Lower leg skin (tissue), 4 donors: Measurements from ENCODE around the gene ZBTB47. TPM values are rescaled to one million over a fixed set of nuclear protein-coding genes. Genes with fewer than 3 reads are reported as not detected.

Experiments
- DNase-seq, 2 donors: peaks; one replicate each; pipeline ENCODE4 v3.0.0-alpha.2; 2019; ENCODE audit warnings: low spot score in 2 of 2
- H3K4me3 ChIP-seq: fragments of 200-600 bp; sonication (generic); 2 replicates; pipeline ENCODE4 v1.5.1; 2017; ENCODE audit warnings: mild to moderate bottlenecking, low read depth; ENCODE audit not compliant: poor library complexity, severe bottlenecking
- POLR2A ChIP-seq, 2 donors: fragments of 450-650 bp; IDR thresholded peaks; one replicate each; pipeline ENCODE4 v1.6.1; 2016 to 2017; ENCODE audit warnings: antibody characterized with exemption in 2 of 2, mild to moderate bottlenecking in 1 of 2, moderate library complexity in 1 of 2
- WGBS, 2 donors: methylation state at CpG; one replicate each; pipeline ENCODE4 v1.1.5; 2018; 5-methylcytosine and 5-hydroxymethylcytosine counted together
- intact Hi-C: fragments of 100-400 bp; cut with DNase I; formaldehyde crosslinking; loops from one replicate; pipeline ENCODE4 v1.15.0; 2023; ENCODE audit warnings: low total_unique reads
- total RNA-seq, 4 donors: library from RNA; depleted of rRNA; stranded (reverse); fragments of >200 nt; gene quantifications; one replicate each; pipeline ENCODE4 v1.1.0, GENCODE V29; 2016
- TF ChIP-seq, protein P1 (sequence below), 3 donors: fragments of 450-650 bp; IDR thresholded peaks; one replicate each; pipeline ENCODE4 v1.5.1; 2016; ENCODE audit warnings: antibody characterized with exemption in 3 of 3, mild to moderate bottlenecking in 3 of 3, moderate library complexity in 2 of 3

Gene ZBTB47
- total RNA-seq, 4 donors from 2014 or later, result 14.4 to 25.8 (median 21.2) TPM

DNA sequence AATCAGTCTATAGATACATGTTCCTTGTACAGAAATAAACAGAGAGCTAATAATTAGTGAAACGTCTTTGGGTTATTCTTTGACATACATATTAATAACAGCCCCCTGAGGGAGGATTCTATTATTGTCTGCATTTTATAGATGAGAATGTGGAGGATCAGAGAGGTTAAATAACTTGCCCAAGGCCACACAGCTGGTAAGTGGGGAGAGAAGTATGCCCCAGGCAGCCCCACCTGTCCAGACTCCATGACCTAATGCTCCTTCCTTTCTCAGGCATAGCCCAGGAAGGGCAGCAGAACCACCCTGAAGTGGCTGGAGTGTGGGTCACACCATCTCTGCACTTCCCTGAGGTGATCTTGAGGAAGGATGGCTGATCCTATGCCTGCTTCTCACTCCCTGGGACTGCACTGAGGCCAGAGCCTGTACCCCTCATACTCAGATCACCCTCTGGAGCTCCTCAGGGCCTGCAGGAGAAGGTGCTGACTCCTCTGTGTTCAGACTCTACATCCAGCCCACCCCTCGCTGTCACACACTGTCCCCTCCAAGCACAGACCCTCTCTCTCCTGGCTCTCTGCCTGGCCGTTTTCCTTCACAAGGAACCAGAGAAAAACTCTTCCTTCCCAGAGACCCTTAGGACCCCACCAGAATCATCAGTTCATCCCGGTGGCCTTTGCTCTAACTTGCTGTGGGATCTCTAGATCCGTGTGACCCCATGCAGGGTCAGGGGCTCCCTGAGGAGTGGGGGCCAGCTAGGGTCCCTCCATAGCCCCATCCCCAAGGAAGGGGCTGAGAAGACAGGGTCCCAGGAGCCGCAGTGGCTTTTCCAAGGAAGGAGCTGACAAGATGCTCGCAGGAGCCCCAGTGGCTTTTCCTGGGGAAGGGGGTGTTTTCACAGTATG, 53.5 kb downstream of the ZBTB47 start:
- no peak for TF ChIP-seq POLR2A (IDR thresholded peaks at IDR 0.05)
- TF ChIP-seq, protein P1, sequence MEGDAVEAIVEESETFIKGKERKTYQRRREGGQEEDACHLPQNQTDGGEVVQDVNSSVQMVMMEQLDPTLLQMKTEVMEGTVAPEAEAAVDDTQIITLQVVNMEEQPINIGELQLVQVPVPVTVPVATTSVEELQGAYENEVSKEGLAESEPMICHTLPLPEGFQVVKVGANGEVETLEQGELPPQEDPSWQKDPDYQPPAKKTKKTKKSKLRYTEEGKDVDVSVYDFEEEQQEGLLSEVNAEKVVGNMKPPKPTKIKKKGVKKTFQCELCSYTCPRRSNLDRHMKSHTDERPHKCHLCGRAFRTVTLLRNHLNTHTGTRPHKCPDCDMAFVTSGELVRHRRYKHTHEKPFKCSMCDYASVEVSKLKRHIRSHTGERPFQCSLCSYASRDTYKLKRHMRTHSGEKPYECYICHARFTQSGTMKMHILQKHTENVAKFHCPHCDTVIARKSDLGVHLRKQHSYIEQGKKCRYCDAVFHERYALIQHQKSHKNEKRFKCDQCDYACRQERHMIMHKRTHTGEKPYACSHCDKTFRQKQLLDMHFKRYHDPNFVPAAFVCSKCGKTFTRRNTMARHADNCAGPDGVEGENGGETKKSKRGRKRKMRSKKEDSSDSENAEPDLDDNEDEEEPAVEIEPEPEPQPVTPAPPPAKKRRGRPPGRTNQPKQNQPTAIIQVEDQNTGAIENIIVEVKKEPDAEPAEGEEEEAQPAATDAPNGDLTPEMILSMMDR (IDR thresholded peaks at IDR 0.05), result no peak
- WGBS, 2 donors, result 78 to 79% methylated on average over 6 of the region's 7 CpGs
- H3K4me3 ChIP-seq, result no peak overlapping the region
- intact Hi-C loops, result no loop called here
- peak in 1 of 2 donors; percentile 81 for DNase-seq

DNA sequence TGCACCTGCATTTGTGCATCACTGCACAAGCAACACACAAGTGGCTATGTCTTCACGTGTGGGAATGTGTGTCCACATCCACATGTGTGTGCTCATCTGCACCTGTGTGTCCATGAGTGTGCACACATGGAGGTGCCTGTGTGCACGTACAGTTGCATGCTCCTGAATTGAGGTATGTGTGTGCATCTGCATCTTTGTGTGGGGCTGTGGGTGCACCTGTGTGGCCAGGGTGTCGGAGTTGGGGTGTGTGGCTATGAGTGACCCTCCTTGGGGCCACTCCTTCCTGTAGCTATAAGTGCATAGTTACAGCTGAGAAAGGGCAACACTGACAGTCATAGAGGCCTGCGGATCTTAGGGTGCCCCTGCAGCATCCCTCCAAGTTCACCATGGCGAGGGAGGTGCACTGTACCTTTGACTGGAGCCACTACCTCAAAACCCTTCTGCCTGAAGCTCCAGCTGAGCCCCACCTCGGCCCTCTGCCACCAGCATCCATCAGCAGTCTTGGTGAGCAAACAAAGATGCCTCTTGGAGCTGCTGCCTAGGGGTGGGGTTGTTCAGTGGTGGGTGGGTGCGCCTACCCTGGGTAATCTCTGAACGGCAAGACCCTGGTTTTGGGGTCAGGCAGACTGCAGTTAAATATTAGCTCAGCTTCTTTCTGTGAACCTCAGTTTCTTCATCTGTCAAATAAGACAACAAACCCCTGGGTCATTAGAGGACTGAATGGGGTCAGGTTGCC, 54.3 kb downstream of the ZBTB47 start:
- TF ChIP-seq, protein P1 (IDR thresholded peaks at IDR 0.05), result no peak
- no peak for TF ChIP-seq POLR2A (IDR thresholded peaks at IDR 0.05)

DNA sequence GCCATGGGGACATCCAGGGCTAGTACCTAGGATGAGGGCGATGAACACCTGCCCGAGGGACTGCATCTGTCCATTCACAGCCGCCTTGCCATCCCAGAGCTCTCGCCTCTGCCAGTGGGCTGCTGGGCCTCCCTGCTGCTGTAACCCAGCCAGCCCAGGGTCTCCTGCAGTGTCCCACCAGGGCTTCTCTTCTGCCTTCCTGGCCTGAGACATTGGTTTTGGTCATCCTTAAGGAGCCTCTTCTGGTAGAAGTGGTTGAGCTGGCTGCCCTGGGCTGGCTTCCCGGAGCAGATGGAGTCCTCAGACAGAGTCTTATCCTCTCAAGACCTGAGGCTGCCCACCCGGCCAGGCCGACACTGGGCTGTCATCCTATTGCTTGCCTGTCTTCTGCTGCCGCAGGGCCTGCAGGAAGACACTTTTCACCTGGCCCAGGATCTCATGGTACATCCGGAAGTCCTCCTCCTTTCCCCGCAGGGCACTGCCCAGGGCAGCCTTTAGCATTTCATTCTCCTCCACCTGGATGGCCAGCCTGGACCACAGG, 55.2 kb downstream of the ZBTB47 start:
- intact Hi-C loops, result no loop called here
- no peak overlapping the region for H3K4me3 ChIP-seq
- peak in 1 of 2 donors; percentile 74 for DNase-seq
- 92% methylated on average over 10 of the region's 10 CpGs for WGBS, 2 donors
- no peak for TF ChIP-seq POLR2A (IDR thresholded peaks at IDR 0.05)
- TF ChIP-seq, protein P1 (IDR thresholded peaks at IDR 0.05), result no peak

More for the DNA sequence above, 54.3 kb downstream of the ZBTB47 start:
- H3K4me3 ChIP-seq, result no peak overlapping the region
- intact Hi-C loops, result no loop called here
- WGBS, 2 donors, result 79 to 88% methylated on average over 6 to 8 of the region's 8 CpGs
- DNase-seq, result no peak

DNA sequence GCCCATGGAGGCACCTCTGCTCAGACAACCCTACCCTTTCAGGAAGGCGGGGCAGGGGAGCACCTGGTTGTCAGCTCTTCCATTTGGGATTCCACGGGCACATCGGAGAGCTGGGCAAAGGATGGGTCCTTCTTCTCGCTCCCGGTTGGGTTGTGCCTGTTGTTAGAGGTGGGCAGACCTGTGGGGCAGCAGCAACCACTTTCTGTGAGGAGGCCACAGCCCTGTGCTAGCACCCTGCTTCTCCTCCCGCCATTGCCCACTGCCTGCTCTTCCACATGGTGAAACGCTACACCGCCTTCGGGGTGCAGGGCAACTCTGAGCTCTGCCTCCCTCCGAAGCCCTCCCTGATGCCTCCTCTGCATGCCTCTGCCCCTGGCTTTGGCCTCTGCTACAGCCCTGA, 56.1 kb downstream of the ZBTB47 start:
- 94 to 99% methylated on average over 10 of the region's 10 CpGs for WGBS, 2 donors
- no peak for DNase-seq
- intact Hi-C loops, result no loop called here
- H3K4me3 ChIP-seq, result no peak overlapping the region
- no peak for TF ChIP-seq POLR2A (IDR thresholded peaks at IDR 0.05)
- TF ChIP-seq, protein P1 (IDR thresholded peaks at IDR 0.05), result no peak

DNA sequence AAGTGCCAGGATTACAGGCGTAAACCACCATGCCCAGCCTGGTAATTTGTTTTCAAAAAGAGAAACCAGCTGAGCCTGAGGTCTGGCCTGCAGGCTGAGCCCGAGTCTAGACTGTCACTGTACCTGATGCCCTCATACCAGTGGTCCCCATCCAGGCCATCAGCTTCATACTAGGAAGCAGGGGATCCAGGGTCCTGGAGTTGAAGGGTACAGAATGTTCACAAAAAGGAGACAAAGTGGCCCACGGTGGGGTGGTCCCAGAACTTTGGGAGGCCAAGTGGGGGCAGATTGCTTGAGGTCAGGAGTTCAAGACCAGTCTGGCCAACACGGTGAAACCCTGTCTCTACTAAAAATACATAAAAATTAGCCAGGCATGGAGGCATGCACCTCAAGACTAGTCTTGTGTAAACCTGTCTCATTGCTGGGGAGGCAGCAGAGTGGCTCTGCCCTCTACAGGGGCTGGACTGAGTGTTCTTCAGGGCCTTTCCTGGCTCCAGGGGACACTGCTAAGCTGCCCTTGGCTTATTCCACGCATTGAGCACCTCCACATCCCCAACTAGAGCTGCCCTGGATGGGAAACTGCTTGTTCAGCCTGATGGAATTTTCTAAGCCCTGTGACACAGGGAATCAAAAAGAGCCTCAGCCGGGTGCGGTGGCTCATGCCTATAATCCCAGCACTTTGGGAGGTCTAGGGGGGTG, 57.0 kb downstream of the ZBTB47 start:
- 77 to 81% methylated on average over 7 of the region's 7 CpGs for WGBS, 2 donors
- no peak overlapping the region for H3K4me3 ChIP-seq
- intact Hi-C loops, result no loop called here
- TF ChIP-seq POLR2A (IDR thresholded peaks at IDR 0.05), result no peak
- TF ChIP-seq, protein P1 (IDR thresholded peaks at IDR 0.05), result no peak
- no peak for DNase-seq
